Stimulated activated CD4-positive, alpha-beta T cell treated with anti-CD3 and anti-CD28 coated beads, Interleukin-1b, Interleukin-23, amount 100 ng/mL, for 4 hours (primary cell): ENCODE measurements around the gene TRAPPC8.
"Not testable (repeated sequence)": the region's sequence is repeated elsewhere in the genome, so short reads cannot be mapped to it uniquely, and the experiment has no call there.

ENCODE experiments used
- DNase-seq, 2 donors: peaks; one replicate each; pipeline ENCODE4 v3.0.0-alpha.2; 2020; ENCODE audit warnings: low read depth in 2 of 2

Gene TRAPPC8

GRCh38 chr18:31863103-31863502 lies 79.8 kb downstream of the TRAPPC8 start:
- no peak for DNase-seq

- no peak for DNase-seq
Observed at GRCh38 chr18:31860488-31860887, 82.4 kb downstream of the TRAPPC8 start.

GRCh38 chr18:31857526-31858106 lies 85.3 kb downstream of the TRAPPC8 start:
- no peak for DNase-seq

- no peak for DNase-seq
Observed at GRCh38 chr18:31850844-31851243, 92.1 kb downstream of the TRAPPC8 start.

- no peak for DNase-seq
Observed at GRCh38 chr18:31840499-31840898, 102.4 kb downstream of the TRAPPC8 start.

GRCh38 chr18:31837879-31838278 lies 105.0 kb downstream of the TRAPPC8 start:
- no peak for DNase-seq

- no peak for DNase-seq
Observed at GRCh38 chr18:31835528-31836133, 107.3 kb downstream of the TRAPPC8 start.

GRCh38 chr18:31831903-31832302 lies 111.0 kb downstream of the TRAPPC8 start:
- DNase-seq, result no peak

GRCh38 chr18:31830686-31831085 lies 112.2 kb downstream of the TRAPPC8 start:
- DNase-seq, result no peak

- DNase-seq, result no peak
Observed at GRCh38 chr18:31828613-31829012, 114.3 kb downstream of the TRAPPC8 start.

- not testable (repeated sequence) for DNase-seq
Observed at GRCh38 chr18:31826673-31827325, 116.1 kb downstream of the TRAPPC8 start.

GRCh38 chr18:31825772-31826171 lies 117.2 kb downstream of the TRAPPC8 start:
- no peak for DNase-seq

GRCh38 chr18:31821545-31822171 lies 121.3 kb downstream of the TRAPPC8 start:
- no peak for DNase-seq

- DNase-seq, result no peak
Observed at GRCh38 chr18:31819925-31820229, 123.1 kb downstream of the TRAPPC8 start.

- DNase-seq, result no peak
Observed at GRCh38 chr18:31819106-31819924, 123.6 kb downstream of the TRAPPC8 start.

- no peak for DNase-seq
Observed at GRCh38 chr18:31814132-31814531, 128.8 kb downstream of the TRAPPC8 start.

- not testable (repeated sequence) for DNase-seq
Observed at GRCh38 chr18:31810336-31811130, 132.4 kb downstream of the TRAPPC8 start.

- DNase-seq, result not testable (repeated sequence)
Observed at GRCh38 chr18:31809049-31809448, 133.9 kb downstream of the TRAPPC8 start.

- DNase-seq, result no peak
Observed at GRCh38 chr18:31801078-31801477, 141.8 kb downstream of the TRAPPC8 start.

GRCh38 chr18:31799257-31799656 lies 143.7 kb downstream of the TRAPPC8 start:
- not testable (repeated sequence) for DNase-seq

- DNase-seq, result no peak
Observed at GRCh38 chr18:31798399-31798798, 144.5 kb downstream of the TRAPPC8 start.
